IPS-18a (cell line): ENCODE results near the gene IFT57.

Experiments used
- H3K27ac ChIP-seq: one replicate; pipeline ENCODE4 v1.5.1; 2013; ENCODE audit warnings: low read length
- H3K27me3 ChIP-seq: one replicate; pipeline ENCODE4 v1.6.1; 2013; ENCODE audit warnings: mild to moderate bottlenecking, low read length; ENCODE audit not compliant: control insufficient read depth, insufficient read depth
- H3K36me3 ChIP-seq: one replicate; pipeline ENCODE4 v1.6.1; 2013; ENCODE audit warnings: low read depth, low read length; ENCODE audit not compliant: control insufficient read depth
- H3K4me1 ChIP-seq: one replicate; pipeline ENCODE4 v1.6.1; 2013; ENCODE audit warnings: low read depth, low read length; ENCODE audit not compliant: control insufficient read depth
- H3K4me3 ChIP-seq: one replicate; pipeline ENCODE4 v1.5.1; 2013; ENCODE audit warnings: low read length
- H3K9ac ChIP-seq: one replicate; pipeline ENCODE4 v1.6.1; 2013; ENCODE audit warnings: mild to moderate bottlenecking, low read length, moderate library complexity
- H3K9me3 ChIP-seq: one replicate; pipeline ENCODE4 v1.6.1; 2013; ENCODE audit warnings: low read depth, low read length; ENCODE audit not compliant: control insufficient read depth

IFT57 gene

DNA sequence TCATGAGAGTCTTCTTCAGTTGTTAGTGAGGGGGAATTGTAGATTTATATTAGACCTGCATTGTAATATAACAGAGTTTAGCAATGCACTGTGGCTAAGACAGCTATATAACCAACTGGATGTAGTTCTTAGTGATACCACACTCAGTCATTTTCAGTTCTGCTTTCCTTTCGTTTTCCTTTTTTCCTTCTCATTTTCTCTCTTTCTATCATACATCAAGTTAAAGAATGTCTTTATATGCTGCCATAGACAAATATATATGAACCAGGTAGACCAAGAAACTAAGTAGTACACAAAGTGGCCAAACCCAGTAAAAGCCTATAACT, 87.7 kb downstream of the IFT57 start:
- H3K27ac ChIP-seq: no peak overlapping the region
- no peaks in the 10 kb centered on the region for H3K36me3 ChIP-seq
- H3K27me3 ChIP-seq: no peaks in the 10 kb centered on the region
- no peak overlapping the region for H3K4me3 ChIP-seq
- no peaks in the 10 kb centered on the region for H3K9me3 ChIP-seq
- H3K4me1 ChIP-seq: no peaks in the 10 kb centered on the region
- no peak overlapping the region for H3K9ac ChIP-seq

DNA sequence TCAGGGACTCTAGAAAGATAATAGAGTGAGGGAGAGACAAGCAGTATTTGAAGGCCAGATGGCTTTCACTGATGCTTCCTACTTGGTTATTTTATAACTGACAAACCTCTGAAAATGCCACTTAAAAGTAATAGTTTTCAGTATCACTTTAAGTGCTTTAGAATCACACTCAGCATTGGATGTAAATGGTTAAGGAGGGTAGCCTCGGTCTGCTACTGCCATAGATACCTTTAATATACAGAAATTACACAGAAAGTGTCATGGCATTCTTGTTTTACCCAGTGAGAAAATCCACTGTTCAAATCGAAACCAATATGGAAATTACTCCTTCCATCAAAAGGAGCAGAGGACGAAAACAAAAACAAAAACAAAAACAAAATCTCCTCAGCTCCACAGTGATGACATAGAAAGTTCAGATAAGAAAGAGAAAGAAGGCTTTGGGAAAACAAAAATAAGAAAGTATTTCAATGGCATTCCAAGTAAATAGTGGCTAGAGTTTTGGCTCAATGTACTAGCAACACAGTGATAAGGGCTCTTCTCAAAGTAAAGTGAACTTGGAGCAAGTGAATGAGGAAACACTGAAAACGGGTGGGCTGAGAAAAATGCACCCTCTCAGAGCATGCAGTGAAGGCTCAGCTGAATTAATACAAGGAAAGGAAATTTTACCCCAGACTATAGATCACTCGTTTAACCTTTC, 88.2 kb downstream of the IFT57 start:
- H3K27me3 ChIP-seq: no peaks in the 10 kb centered on the region
- H3K4me3 ChIP-seq: no peak overlapping the region
- no peak overlapping the region for H3K9ac ChIP-seq
- no peak overlapping the region for H3K27ac ChIP-seq
- H3K4me1 ChIP-seq: no peaks in the 10 kb centered on the region
- no peaks in the 10 kb centered on the region for H3K36me3 ChIP-seq
- no peaks in the 10 kb centered on the region for H3K9me3 ChIP-seq

DNA sequence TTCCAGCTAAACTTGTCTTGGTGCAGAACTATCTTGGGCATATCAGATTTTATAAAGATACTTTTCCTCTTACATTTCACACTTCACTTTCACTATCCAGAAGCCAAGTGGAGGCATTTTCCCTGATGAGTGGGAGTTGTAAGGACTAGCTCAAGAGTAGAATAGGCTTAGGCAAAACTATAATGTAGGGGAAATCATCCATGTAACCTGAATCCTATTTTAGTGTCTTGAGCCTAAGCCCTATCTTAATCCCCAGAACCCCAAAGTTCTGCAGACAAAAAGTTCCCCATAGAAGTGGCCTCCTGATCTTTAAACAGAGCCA, 89.2 kb downstream of the IFT57 start:
- Histone ChIP-seq H3K4me1 (no peaks in the 10 kb centered on the region), H3K27me3 (no peaks in the 10 kb centered on the region), H3K9me3 (no peaks in the 10 kb centered on the region), H3K36me3 (no peaks in the 10 kb centered on the region), H3K27ac (no peak overlapping the region), H3K9ac (no peak overlapping the region), H3K4me3 (no peak overlapping the region)

DNA sequence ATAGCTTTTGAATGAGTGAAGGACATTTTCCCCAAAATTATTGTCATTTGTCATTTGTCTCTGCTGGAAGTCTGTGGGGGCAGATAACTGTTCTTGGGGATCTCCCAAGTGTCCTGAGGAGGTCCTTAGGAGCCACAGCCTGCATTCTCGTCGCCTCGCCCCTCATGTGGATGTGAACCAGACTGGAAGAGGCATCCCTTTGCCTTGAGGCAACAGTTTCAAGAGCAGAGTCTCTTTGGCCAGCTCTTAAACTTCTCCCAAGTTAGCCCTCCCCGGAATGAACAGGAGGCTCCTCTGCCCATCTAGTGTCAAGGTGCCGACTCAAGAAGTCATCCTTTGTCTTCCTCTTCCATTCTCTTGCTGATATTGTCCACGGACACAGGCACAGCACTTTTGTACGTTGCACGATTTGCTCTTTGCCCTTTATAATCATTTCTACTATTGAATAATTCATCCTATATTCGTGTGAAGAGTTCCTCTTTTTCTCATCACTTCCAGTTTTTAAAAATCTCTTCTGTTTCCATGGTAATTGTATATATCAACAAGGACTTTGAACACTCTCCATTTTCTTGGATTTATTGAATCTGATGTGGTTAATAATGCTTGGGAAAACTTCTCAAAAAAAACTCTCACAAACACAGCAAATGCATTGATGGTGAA, 90.6 kb downstream of the IFT57 start:
- H3K4me3 ChIP-seq: no peak overlapping the region
- H3K4me1 ChIP-seq: no peaks in the 10 kb centered on the region
- H3K36me3 ChIP-seq: no peaks in the 10 kb centered on the region
- no peak overlapping the region for H3K9ac ChIP-seq
- H3K9me3 ChIP-seq: no peaks in the 10 kb centered on the region
- H3K27ac ChIP-seq: no peak overlapping the region
- H3K27me3 ChIP-seq: no peaks in the 10 kb centered on the region

DNA sequence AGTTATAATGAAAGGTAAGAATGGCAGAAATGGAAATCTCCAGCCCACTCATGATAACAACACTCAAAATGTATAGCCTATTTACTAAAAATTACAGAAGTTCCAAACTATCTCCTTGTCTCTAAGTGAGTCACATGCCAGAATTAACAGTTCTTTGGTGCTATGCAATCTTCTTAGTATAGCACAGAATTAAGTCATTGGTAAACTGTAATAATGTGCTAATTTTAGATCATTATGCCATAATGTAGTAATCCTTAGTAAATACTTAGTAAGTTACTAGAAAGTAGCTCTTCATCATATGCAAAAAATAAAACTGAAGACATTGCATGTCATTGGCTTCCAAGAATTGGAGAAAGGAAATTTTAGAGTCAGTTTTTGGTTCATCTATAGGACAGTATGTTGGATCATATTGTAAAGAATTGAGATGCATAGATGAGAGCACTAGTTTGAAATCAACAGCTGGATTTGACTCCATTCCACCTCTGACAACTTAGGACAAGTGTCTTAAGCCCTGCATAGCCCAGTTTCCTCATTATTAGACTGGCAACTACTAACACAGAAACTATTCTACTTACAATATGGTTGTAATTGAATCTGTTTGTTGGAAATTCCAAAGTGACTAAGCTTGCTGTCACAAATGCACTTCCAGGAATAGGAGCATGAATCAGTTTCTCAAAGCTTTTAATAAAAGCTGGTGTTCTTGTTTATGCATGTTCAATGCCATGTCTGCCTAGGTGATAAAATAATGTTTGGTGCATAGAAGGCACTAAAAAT, 91.3 kb downstream of the IFT57 start:
- H3K4me3 ChIP-seq: no peak overlapping the region
- no peak overlapping the region for H3K9ac ChIP-seq
- no peaks in the 10 kb centered on the region for H3K36me3 ChIP-seq
- no peaks in the 10 kb centered on the region for H3K4me1 ChIP-seq
- H3K9me3 ChIP-seq: no peaks in the 10 kb centered on the region
- no peak overlapping the region for H3K27ac ChIP-seq
- no peaks in the 10 kb centered on the region for H3K27me3 ChIP-seq

DNA sequence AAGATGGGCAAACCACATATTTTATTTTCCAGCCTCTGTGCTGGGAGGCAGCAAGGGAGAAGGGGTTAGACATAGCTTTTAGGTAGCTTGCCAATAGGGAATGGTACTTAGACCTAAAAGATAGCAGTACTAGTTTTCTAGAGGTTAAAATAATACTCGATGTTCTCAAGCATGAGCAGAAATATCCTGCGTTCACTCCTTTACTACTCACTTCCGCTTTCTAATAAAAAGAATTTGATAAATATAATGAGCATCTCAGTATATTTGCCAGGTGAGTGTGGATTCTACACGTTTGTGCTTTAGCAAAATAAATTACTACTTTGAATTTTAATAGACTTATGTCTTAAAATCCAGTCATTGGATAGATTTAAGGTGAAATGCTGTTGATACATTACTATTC, 92.0 kb downstream of the IFT57 start:
- Histone ChIP-seq H3K27ac (no peak overlapping the region), H3K4me1 (no peaks in the 10 kb centered on the region), H3K9me3 (no peaks in the 10 kb centered on the region), H3K36me3 (no peaks in the 10 kb centered on the region), H3K9ac (no peak overlapping the region), H3K27me3 (no peaks in the 10 kb centered on the region), H3K4me3 (no peak overlapping the region)

DNA sequence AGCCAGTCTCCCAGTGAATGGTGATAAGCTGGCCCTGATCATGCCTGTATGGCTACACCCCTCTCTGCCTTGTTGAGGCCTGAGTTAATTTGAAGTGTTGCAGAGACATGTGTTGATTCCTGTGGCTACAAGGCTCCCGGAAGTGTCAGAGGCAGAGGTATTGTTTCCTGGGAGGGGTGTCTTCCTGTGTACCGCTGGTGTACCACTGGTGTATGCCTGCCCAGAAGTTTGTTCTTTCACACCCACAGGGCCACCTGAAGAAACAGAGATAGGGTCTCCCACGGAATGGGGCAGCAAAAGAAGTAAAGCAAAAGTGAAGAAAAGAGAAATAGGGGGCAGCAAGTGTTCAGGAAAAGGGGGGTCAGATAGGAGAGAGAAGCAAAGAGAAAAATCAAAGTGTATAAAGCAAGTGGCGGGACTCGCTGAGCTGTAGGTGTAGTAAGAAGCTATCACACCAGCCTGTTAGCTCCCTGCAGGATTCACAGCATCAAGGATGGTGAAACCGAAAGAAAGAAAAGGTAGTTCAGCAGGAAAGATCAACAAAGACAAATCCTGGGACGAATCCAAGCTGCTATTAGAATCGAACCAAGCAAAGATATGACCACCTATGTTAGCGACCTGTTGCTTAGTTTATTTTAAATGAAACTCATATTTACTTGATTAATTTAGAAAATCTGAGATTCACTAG, 94.8 kb downstream of the IFT57 start:
- no peaks in the 10 kb centered on the region for H3K36me3 ChIP-seq
- H3K27me3 ChIP-seq: no peaks in the 10 kb centered on the region
- H3K9me3 ChIP-seq: no peaks in the 10 kb centered on the region
- no peak overlapping the region for H3K9ac ChIP-seq
- H3K4me3 ChIP-seq: no peak overlapping the region
- H3K27ac ChIP-seq: no peak overlapping the region
- peaks cover 8% of the 10 kb centered on the region for H3K4me1 ChIP-seq

DNA sequence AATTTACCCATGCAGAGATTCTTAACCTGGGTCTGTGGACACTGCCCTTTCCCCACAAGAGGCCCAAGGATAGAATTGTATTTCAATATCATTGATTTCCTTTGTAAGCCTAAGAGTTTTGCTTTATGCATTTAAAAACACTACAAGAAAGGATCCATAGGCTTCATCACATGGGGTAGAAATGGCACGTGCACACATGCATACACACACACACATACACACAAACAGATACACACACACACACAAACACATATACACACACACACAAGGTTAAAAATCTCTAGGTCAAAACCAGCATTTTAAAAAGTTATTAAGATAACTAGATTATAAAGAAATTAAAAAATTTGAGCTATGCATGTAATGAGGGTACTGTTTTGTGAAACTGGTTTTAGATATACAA, 95.9 kb downstream of the IFT57 start:
- Histone ChIP-seq H3K27me3 (no peaks in the 10 kb centered on the region), H3K27ac (no peak overlapping the region), H3K9me3 (no peaks in the 10 kb centered on the region), H3K36me3 (no peaks in the 10 kb centered on the region), H3K4me3 (no peak overlapping the region), H3K4me1 (peaks cover 8% of the 10 kb centered on the region), H3K9ac (no peak overlapping the region)

DNA sequence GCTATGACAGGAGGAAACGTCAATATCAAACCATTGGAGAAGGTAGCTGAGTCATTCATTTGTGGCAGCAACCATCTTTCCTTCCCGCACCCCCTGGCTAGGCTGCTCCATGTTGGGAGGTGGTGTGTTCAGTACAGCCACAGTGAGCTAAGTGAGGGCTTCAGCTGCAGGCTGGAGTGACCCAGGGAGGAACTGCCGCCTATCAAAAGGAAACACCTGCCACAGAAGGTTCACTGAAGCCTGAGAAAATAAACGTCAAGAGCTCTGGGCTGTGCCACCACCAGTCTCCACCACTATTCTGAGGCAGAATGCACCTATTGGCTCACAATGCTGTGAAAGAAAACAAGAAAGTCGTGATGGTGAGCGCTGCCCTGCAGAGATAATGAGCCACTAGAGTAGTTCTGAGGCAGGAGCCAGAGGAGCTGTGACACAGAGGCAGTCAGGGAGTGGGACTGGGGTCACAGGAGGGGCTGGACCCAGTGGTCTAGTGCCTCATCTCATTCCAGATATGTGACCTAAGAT, 96.6 kb downstream of the IFT57 start:
- Histone ChIP-seq H3K4me3 (no peak overlapping the region), H3K27ac (no peak overlapping the region)

DNA sequence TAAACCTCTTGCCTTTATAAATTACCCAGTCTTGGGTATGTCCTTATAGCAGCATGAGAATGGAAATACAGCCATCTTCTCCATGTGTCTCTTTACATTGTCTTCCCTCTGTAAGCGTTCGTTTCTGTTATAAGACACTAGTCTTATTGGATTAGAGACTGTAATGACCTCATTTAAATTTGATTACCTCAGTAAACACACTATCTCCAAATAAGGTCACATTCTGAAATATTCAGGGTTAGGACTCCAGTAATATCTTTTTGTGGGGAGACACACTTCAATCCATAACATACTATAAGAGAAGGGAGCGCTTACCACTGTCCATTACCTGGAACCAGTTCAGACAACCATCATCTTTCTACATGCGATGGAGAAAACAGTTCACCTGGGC, 97.1 kb downstream of the IFT57 start:
- H3K9ac ChIP-seq: no peak overlapping the region
- no peaks in the 10 kb centered on the region for H3K27me3 ChIP-seq
- no peaks in the 10 kb centered on the region for H3K36me3 ChIP-seq
- H3K4me1 ChIP-seq: peaks cover 8% of the 10 kb centered on the region
- H3K4me3 ChIP-seq: no peak overlapping the region
- H3K9me3 ChIP-seq: no peaks in the 10 kb centered on the region
- H3K27ac ChIP-seq: no peak overlapping the region

More for the DNA sequence above, 96.6 kb downstream of the IFT57 start:
- Histone ChIP-seq H3K9ac (no peak overlapping the region), H3K27me3 (no peaks in the 10 kb centered on the region), H3K36me3 (no peaks in the 10 kb centered on the region), H3K9me3 (no peaks in the 10 kb centered on the region), H3K4me1 (peaks cover 8% of the 10 kb centered on the region)

DNA sequence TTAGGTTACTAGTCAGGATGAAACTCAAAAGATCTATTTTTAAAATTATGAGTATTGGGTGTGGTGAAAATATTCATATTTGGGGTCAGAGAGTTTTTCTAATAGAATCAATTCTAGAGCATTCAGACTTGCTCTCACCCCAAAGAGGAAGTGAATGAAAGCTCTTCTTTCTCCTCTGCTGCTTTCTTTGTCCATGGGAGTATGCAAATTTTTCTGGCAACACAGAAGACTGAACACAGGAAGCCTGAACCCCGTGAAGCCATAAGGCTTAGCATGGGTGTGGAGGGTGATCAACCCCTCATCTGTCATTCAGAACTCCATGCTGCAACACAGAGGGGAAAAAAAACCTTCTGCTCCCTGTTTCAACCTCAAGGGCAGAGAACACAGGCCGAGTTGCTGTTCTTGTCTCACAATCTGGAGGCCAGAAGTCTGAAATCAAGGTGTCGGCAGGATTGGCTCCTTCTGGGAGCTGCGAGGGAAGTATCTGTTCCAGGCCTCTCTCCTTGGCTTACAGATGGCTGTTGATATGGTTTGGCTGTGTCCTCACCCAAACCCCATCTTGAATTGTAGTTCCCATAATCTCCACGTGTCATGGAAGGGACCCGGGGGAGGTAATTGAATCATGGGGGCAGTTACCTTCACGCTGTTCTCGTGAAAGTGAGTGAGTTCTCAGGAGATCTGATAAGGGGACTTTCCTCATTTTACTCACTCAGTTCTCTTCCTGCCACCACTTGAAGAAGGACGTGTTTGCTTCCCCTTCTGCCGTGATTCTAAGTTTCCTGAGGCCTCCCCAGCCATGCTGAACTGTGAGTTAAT, 97.7 kb downstream of the IFT57 start:
- Histone ChIP-seq H3K9ac (no peak overlapping the region), H3K36me3 (no peaks in the 10 kb centered on the region), H3K4me1 (peaks cover 8% of the 10 kb centered on the region), H3K4me3 (no peak overlapping the region), H3K27ac (no peak overlapping the region), H3K27me3 (no peaks in the 10 kb centered on the region), H3K9me3 (no peaks in the 10 kb centered on the region)
